ENCODE results near the gene SSBP3.
"Not testable (repeated sequence)": the region's sequence is repeated elsewhere in the genome, so short reads cannot be mapped to it uniquely, and the experiment has no call there.

SSBP3 gene

DNA sequence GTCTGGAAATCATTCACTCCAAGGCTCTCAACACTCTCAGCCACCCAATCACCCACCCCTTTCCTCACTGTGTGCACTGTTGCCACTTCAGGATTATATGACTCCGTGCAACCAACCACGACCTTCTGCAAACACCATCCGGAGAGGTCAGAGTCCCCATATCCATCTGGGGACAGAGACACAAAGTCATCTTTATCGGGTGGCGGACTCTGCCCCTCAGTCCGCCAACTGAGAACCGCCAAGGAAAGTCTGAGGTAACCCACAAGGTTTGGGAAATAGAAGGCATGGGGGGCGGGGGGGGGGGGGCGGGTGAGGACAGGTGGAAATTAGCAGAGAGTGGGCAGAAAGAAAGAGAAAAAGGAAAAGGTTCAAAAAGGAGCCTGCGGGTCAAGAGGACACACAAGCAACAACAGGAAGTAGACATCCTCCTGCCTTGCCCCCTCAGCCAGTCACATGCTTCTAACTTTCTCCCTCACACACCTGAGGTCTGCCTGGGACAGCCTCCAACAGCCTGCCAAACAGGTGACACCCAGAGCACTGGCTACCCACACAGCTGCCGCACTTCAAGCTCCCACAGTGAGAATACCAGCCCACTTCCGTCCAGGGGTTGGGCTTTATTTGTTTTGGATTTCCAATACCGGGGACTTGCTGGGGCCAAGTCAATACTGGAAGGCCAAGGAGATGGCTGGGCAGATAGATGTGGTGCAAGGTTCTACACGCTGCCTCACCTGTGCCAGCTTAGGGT lies 58.1 kb downstream of the SSBP3 start:
- DNase-seq (ENCODE audit: low spot score), result no peak

DNA sequence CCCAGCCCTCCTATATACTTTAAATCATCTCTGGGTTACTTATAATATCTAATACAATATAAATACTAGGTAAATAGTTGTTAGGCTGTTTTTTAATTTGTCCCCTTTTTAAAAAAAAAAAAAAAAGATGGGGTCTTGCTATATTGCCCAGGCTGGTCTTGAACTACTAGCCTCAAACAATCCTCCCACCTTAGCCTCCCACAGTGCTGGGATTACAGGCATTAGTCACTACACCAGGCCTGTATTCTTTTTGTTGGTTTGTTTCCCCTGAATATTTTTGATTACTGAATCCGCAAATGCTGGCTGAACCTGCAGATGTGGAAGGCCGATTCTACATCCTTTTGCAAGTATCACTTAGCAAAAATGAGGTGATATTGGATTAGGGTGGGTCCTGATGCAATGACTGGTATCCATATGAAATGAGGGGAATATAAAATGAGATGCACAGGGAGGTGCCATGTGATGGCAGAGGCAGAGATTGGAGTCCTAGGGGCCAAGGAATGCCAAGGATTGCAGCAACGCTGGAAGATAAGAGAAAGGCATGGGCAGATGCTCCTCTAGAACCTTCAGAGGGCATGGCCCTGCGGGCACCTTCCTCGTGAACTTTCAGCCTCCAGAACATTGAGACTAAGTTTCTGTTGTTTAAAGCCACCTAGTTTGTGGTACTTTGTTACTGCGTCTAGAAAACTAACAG lies 58.8 kb downstream of the SSBP3 start:
- DNase-seq (ENCODE audit: low spot score), result no peak

DNA sequence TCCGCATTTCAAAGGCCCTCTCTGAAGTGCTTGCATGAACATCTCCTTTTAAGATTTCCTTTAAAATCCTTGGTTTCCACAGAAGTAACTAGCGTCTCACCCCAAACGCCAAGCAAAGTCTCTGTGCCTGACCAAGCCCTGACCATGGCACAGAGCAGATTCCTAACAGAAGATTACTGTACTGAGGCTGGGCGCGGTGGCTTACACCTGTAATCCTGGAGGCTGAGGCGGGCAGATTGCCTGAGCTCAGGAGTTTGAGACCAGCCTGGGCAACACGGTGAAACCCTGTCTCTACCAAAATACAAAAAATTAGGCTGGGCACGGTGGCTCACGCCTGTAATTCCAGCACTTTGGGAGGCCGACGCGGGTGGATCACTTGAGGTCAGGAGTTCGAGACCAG lies 60.6 kb downstream of the SSBP3 start:
- not testable (repeated sequence) for DNase-seq (ENCODE audit: low spot score)

DNA sequence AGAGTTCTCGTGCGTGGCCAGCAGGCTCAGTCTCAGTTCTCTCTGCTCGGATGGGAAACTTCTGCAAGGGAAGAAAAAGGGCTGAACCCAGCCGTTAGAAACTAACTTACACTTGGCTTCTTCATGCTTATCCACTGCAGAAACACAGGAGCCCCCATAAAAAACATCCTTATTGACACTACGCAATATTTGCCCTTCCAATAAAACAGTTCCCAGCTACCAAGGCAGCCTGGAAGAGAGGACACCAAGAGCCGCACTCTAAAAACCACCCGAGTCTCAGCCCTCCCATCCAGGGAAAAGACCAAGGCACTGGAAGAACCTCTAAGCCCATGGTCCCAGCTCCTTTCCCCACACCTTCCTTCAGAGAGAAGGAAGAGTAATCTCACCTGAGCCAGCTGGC lies 61.1 kb downstream of the SSBP3 start:
- DNase-seq (ENCODE audit: low spot score), result no peak

DNA sequence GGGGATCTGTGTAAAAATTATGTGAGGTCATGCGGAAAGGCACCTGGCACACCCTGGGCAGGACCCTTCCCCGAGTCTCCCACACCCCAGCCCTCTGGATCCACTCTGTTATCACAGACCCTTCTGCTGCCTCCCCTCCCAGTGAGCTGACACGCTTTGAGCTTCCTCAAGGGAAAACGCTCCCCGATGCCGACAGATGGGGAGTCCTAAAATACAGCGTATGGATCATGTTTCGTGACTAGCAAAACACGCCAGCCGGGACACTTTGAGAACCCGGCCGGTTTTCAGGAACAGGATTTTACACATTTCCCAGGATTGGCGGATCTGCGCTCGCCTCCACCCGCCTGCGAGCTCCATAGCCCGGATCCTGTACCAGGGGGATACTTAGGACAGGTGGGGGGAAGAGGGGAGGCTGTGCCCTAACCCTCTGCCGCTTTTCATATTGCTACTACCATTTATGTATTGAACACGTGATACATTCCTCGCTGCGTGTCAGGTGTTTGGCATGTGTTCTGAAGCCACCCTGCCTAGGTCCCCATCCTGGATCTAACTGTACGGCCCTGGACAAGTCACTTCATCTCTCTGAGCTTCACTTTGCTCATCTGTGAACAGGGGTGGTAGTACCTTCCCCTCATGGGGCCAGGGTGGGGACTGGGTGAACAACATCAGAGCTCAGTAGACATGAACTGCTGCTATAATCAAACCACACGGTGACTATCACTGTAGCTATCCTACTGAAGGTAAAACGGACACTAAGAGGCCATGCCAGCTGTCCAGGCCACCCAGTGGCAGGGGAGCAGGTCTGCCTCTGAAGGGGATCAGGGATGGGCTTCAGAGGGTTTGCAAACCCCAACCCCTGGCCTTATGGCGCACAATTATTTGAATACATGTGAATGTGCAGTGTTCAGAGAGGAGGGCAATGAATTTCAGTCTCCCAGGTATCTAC lies 63.2 kb downstream of the SSBP3 start:
- DNase-seq (ENCODE audit: low spot score), result no peak

DNA sequence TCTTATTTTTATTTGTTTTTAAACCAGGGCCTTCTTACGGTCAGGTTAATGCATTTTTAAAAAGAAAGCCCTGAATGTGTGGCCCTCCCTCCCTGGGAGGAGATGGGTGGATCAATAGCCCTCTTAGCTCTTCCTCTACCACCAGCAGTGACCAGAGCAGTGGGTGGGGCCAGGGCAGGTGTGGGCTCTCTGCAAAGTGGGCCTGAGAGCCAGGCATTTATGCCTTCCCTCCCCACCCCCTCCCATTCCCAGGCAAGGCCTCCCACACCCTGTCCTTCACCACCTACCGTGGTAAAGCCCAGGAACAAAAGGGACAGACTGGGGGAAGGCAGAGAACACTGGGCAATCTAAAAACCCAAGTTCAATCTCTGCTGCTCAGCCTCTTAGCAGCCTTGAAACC lies 63.9 kb downstream of the SSBP3 start:
- DNase-seq (ENCODE audit: low spot score), result no peak

DNA sequence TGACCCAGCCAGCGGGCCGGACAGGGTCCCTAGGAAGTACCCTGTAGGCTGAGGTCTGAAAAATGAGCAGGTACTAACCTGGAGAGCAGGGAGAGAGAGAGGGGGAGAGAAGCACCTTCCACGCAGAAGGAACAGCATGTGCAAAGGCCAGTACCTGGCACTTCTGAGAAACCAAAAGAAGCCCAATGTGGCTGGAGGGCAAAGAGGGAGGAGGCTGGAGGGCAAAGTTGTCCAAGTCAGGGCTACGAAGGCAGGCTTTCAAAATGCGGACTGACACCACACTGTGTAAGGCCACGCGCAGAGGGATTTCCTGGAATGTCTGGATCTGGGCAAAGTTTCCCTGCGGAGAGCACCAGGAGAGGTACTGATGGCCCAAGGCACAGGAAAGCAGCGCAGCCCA lies 64.4 kb downstream of the SSBP3 start:
- no peak for DNase-seq (ENCODE audit: low spot score)

DNA sequence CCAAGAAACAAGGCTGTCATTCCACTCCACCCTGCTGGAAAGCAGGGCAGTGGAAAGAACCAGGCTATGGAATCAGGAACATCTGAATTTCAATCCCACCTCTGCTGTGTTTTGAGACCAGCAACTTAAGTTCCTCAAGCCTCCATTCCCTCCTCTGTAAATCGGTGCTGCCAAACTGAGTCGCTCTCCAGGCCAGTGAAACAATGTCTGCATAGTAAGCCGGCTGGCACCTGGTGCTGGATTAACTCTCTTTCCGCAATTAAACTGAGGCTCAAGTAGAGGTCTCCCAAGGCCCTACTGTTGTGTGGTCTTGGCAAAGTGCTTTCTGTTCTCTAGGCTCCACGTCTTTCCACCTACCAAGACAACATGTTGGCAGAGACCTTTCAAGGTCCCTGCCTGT lies 65.3 kb downstream of the SSBP3 start:
- no peak for DNase-seq (ENCODE audit: low spot score)

DNA sequence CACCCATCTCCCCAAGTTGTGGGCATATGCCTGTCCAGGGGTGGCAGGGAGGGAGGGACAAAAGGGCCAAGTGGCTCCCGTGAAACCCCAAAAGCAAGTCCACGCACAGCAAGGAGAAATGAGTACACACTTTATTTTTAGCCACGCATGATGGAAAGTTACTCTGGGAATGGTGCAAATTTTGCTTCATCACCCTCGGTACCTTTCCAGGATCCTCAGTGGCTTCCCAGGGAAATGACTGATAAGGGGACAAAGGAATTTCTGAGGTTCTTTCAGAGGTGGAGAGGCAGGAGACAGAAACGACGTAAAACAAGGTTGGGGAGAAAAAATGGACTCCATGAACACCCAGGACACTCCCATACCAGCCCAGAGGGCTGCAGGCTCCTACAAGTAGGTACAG lies 65.8 kb downstream of the SSBP3 start:
- no peak for DNase-seq (ENCODE audit: low spot score)

DNA sequence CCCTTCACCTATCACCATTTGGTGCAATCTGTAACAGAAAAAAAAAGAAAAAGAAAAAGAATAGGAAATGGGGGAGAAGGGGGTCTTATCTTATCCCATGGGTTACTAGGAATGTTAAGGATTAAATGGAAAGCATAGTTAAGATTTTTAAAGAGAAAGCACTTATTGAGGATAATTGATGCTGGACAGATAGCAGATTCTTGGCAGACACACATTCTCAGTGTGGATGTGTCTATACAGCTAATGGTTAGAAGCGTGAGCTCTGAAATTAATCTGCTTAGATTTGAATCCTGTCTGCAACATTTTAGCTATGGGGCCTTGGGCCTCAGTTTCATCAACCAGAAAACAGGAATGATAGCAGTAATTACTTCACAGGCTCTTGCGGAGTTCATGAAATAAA lies 67.1 kb downstream of the SSBP3 start:
- no peak for DNase-seq (ENCODE audit: low spot score)

DNA sequence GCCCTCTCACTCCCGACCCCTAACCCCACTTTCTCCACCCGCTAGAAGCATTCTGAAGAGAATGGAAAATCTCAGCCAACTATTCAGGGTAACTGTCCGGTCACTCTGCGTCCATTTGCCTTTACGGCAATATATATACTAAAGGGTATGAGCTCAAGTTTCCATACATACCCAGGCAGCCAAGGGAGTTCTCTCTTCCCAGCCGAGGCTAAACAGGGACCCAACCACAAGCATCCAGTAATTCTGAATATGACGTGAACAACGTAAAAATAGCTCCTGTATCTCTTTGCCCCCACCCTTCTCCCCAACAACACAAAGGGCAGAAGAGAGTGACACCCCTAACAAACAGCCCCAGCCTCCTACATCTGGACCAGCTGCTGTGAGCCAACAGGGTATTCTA lies 67.7 kb downstream of the SSBP3 start:
- no peak for DNase-seq (ENCODE audit: low spot score)

DNA sequence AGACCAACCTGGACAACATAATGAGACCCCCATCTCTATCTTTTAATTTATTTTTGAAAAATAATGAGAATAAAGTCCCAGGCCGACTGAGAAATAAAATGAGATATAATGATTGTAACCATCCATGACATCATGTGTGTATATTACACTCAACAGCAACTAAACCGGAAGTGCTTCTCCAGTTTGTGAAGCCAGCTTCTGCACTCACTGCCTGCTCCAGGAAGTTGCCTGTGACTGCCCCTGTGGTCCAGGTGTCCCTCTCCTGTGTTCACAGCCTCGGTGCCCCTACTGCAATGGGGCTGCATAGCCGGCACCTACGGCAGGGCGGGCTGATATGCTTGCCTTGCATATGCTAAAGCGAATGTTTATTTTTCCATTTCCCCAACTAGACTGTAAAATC lies 68.3 kb downstream of the SSBP3 start:
- DNase-seq (ENCODE audit: low spot score), result no peak

DNA sequence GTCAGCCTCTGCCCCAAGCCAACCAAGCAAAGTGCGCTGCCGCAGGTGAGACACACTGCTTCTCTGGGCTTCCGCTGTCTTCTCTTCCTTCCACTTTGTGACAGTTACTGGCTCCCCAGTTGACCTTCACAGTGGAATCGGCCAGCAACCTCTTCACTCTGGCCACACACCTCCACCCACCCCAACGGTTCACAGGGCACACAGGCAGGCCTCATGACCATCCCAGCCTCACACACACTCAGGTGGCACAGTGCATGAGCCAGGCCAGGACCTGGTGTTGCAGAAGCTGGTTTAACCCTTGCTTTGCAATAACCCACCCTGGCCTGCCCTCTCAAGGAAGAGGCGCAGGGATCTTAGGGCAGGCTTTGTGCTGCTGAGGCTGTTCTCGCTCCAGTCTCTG lies 69.2 kb downstream of the SSBP3 start:
- no peak for DNase-seq (ENCODE audit: low spot score)

DNA sequence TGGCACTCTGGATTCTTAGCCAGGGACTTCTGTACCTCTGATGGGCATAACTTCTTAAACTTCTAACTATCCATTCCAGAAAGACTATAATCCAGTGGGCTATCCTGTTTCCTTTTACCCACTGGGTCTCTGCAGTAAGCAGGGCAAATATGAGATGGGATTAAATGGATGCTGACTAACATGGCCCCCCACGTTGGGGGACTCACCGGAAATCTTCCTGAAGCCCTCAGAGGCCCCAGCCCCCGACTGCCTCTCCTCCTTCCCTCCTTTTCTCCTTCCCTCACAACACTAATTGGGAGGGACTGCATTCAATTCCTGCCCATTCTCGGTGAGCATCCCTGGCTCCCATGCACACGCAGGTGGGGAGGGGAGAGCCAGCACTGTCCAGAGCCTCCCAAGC lies 70.1 kb downstream of the SSBP3 start:
- DNase-seq (ENCODE audit: low spot score), result no peak

DNA sequence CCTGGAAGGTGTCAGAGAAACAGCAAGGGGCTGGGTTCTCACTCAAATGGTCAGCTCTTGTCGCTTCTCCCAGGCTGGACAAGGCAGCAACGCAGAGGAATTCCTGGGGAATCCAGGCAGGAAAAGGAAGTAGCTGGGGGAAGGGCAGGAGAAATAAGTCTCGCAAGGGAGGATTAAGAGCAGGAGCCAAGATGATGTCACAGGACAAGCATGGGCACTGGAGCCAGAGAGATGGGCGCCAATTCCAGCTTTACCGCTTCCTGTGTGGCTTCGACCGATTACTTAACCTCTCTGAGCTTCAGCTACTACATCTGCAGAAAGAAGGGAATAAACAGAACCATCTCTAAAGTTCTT lies 70.5 kb downstream of the SSBP3 start:
- DNase-seq (ENCODE audit: low spot score), result no peak

DNA sequence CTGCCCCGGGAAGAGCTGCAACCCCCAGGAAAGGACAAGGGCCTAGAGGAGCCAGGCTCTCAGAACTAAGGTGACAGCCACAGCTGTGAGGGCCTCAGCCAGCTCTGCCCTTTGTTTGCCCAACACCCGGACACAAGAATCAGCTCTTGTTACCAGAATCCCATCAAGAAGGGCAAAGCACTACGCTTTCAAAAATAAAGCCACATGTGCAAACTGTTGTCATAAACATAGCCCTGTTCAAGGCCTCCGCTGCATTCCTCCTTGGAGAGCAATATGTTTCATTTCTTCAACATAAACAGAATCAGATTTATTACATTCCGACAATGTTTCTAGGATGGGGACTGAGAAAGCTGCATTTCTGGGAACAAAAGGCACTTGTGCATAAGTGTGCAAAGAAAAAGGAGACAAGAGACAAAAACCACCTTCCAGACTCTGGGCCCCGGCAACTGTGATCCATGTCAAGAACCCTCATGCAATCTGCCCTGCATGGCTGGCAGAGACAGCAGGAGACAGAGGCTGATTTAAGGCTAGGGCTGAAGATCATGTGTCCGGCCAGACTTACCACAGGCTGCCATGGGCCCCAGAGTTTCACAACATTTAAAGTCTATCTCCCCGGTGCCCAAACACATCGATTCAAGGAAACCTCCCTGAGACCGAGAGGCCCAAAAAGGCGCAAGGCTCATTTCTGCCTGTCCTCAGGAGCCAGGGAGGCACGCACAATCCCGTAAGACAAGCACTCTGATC lies 71.0 kb downstream of the SSBP3 start:
- DNase-seq (ENCODE audit: low spot score), result peak; percentile 80

DNA sequence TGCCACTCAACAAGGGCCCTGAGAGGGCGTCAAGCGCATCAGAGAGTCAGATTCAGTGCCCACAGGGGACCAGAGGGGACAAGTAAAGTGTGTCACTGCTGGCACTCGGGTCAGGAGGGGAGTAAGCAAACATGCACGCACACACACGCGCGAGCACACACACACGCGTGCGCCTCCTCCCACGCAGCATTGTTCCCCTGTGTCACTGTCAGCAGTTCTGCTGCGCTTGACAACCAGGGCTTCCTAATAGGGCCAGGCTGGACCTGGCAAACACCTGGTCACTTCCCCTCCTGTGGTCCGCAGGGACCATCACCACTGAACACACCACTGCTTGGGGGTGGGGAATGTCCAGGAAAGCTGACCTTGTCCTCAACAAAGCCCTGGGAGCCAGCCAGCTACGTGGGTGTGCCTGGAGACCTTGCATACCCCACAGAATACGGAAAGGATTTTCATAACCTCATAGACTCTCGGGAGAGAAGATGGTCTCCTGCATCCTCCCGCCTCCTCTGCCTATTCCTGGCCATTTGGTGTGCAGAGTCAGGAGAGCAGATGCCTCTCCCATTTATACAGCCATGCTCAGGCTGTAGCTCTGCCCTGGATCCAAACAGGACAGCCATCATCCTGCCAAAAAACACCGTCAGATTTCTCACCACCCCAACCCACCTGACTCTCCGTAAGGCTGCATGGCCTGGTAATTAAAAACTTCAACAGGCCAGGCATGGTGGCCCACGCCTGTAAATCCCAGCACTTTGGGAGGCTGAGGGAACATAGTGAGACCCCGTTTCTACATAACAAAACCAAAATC lies 73.2 kb downstream of the SSBP3 start:
- no peak for DNase-seq (ENCODE audit: low spot score)

DNA sequence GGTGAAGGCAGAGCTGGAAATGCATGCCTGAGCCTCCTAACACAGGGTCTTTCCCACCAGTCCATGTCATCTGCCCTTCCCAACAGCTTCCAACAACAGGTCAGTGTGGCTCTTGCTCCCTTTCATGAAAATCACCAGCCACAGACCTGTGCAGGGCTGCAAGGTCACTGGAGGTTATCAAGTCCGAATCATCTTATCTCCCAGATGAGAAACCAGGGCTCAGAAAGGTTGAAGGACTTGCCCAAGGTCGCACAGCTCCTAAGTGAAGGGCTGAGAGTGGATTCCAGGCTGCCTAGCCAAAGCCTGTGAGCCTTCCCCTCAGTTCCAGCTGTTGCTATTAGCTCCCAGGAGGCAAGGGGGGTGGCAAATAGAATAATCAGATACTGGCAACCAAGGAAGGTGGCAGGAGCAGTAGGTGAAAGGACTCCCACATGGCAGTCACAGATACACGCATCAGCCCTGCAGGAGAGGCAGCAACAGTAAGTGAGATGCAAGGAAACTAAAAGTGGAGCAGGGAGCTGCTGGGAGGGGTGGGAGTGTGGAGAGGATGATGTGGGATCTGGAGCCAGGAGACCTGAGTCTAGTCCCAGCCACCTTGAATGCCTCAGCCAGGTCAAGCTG lies 74.2 kb downstream of the SSBP3 start:
- DNase-seq (ENCODE audit: low spot score), result no peak

DNA sequence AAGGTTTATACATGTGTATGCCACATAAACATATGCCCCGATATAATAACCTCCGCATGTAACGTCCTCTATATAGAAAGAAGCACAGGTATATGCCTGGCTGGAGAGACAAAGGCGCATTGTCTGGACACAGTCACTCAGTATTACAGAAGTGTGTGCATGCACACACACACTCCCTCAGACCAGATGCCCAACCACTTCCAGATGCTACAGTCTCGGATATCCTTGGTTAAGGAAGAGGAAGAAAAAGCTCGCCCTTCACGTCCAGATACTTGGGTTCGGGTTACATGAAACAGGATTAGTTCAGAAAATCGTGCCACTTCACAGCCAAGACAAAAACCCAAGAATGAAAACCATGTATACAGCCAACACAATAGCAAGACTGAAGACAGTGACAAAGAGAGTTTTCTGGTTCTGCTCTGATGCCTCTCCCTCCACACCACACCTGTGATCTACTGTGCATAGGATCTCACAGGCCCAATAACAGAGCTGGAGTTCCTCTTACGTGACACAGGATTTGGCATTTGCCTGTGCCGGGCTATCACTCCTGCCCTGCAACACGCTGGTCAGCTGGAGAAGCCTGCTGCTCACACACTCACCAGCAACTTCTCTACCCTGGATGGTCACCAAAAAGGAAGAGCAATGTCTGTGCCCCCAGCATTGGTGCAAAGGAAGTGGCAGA lies 75.0 kb downstream of the SSBP3 start:
- DNase-seq (ENCODE audit: low spot score), result peak; percentile 68

DNA sequence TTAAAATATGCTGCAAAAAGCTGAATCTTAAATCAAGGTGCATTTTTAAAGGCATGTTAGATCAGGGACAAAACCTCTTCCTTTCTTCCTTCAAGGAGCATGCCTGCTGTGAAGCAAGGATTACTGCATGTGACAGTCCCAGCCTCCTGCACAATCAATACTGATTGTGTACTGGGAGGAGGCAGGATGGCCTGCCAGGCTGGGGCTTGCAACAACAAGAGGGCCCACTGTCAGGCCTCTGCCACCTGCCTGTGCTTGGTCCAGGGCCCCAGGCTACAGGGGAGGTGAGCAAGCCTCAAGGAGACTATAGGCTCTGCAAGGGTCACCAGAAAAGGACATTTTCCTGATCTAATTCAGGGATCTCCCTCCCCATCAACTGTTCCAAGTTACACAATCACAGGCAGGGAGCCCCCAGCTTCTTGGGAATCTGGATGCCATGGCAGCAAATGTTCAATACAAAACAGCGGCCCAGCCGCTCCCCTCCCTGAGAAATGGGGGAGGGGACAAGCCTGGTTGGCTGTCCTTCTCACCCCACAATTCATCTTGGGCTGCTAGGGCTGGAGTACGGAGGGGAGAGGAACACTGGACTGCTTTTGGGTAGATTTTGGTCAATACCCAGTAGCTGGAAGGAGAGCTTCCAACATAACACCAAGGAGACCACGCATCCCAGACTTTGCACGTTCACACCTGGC lies 76.7 kb downstream of the SSBP3 start:
- peak; percentile 82 for DNase-seq (ENCODE audit: low spot score)

Data from globus pallidus (tissue), 1 donor.